Medulla oblongata (tissue), 1 donor: Measurements from ENCODE around the gene RABGAP1L.
A peak's percentile ranks its signal among the peaks of the same experiment; 100 is the strongest.

Experiments
- DNase-seq: peaks from one replicate; pipeline ENCODE4 v3.0.0-alpha.2; 2015; ENCODE audit errors: extremely low spot score

Gene RABGAP1L

DNA sequence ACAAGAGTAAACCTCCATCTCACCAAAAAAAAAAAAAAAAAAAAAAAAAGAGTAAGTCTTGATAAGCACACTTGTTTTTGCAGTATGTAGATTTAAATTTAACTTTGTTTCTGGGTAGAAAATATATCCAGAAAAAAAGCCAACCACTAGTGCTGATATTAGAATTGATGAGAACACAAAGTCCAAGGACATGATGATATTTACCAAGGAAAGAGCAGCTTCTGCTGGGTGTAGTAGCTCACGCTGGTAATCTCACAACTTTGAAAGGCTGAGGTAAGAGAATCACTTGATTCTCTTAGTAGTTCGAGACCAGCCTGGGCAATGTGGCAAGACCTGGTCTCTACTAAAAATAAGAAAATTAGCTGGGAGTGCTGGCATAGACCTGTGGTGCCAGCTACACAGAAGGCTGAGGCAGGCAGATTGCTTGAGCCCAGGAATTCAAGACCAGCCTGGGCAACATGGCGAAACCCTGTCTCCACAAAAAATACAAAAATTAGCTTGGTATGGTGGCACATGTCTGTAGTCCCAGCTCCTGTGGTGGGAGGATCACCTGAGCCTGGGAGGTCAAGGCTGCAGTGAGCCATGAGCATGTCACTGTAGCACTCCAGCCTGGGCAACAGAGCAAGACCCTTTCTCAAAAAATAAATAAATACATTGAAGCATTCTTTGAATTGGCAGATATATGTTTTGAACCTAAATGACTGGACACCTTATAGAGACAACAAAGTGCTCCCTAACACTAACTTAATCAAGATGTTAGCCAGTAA is 776.8 kb downstream of the RABGAP1L start:
- no peak for DNase-seq

DNA sequence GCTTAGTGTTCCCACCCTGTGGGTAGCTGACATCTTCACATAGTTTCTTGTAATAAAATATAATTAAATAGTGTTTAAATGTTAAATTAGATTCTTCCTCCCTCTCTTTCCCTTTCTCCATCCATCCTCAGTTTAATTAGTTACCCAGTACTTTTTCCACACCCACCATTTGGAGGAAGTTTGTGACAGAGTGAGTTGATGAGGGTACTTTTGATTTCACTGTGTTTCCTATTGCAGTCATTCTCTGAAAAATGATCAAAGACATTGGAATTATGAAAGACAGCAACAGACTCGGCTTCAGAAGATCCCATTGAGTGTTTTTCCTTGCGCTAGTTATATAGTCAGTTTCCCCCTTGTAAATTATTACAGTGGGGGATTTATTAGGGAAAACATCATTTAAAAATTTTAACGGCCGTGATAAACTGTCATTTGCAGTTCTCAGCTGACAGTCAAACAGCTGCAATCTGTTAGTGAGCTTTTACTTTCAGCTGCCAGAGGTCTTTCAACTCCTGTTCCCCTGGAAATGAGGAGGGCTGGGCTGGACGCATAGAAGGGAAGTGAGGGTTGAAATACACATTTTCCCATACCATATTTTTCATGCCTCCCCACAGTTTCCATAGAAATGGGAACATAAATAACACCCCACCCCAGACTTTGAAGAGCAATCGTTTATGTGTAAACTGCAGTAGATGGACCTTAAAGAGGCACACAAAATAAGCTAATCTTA is 779.1 kb downstream of the RABGAP1L start:
- DNase-seq, result no peak

DNA sequence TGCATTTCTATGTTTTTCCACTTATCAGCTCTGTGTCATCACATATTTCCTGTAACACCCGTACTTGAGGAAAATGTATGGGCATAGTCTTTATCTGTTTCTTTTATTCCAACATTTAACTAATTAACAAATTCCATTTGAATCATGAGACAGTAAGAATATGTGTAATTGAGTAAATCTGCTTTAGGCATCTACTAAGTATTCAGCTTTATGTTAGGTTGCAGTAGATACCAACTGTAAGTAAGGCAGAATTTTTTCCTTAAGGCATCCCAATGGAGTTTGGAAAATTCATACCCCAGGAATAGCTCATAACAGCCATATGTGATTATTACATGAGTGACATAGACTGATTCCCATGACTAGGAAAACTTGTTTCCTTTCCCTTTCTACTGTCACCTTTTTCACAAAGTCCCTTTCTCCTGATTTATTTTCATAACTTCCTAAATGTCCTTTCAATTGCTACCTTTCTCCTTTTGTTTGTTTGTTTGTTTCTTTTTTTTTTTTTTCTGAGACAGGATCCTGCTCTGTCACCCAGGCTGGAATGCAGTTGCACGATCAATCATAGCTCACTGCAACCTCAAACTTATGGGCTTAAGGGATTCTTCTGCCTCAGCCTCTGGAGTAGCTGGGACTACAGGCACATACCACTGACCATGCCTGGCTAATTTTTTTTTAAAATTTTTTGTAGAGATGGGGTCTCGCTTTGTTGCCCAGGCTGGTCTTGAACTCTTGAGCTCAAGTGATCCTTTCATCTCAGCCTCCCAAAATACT is 780.6 kb downstream of the RABGAP1L start:
- no peak for DNase-seq

DNA sequence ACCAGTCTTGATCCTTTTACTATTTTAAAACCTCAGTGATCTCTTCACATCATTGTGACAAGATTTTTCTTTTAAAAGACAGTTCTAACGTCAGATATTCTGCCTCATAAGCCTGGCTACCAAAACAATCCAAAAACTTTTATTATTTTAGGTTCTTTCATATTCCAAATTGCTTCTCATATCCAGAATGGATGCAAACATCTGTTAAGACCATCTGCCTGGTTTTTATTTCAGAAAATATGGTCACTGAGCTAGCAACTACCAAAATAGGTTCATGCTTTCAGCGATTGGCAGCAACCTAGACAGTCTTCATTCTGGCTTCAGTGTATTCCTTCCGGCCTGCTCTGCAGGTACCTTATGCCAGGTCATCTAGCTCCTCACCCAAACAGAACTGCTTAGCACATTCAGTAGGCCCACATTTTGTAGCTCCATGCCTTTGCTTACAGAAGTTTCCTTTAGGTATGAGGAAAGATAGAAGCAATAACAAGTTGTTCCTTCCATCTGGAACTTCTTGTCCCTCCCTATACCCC is 781.4 kb downstream of the RABGAP1L start:
- DNase-seq, result no peak

DNA sequence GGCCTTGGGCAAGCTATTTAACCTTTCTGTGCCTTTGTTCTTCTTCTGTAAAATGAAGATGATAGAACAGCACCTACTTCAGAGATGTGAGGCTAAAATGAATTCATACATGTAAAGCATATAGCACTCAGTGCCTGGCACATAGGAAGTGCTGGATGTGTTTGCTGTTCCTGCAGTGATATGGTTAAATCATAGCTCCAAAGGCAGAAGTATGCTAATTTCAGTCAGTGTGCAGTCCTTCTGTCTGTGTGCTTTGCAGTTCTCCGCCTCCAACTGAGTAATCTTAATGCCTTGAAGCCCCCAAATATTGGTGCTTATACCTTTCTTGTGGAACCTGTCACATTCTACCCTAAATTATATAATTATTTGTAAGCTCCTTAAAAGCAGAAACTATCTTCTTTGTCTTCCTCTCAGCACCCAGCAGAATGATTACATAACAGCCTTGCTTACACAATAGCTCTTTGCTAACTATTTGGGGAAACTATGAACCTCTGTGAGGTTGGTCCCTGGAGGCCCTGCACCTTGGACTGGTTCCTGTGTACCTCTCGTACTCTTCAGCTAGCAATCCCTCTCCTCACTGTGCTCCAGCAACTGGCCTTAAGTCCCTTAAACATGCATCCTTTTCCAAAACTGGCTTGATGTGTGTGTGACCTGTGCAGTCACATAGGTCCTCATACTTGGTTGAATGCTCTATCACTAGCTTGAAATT is 783.4 kb downstream of the RABGAP1L start:
- DNase-seq, result peak; percentile 80

DNA sequence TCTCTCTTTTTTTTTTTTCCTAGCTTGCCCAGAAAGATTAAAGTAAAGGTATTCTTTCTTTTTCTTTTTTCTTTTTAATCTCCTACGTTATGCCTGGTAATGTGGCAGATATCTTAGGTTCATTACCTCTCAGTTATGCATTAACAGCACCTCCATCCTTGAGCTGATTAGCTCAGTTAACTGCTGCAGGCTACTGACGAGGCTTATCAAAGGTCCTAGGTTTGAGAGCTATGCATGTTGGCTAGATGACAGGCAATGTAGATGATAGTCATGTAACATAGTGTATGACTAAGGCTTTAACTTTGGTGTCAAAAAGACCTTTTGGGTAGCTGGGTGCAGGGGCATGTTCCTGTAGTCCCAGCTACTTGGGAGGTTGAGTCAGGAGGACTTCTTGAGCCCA is 786.7 kb downstream of the RABGAP1L start:
- DNase-seq, result no peak

DNA sequence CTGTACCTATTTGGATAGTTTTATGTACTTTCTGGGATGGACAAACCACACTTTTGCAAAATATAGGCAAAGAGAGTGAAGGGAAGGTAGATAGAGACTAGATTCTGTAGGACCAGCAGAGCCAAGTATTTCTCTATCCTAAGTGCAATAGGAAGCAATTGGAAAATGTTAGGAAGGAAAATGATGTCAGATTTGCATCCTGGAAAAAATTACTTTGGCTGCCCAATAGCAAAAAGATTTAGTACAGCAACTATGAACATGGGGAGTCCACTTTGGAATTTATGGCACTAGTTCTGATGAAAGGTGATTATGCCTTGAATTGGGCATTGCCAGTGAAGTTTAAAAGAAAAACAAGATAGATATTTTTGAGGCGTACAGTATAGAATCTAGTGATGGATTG is 789.7 kb downstream of the RABGAP1L start:
- DNase-seq, result no peak

DNA sequence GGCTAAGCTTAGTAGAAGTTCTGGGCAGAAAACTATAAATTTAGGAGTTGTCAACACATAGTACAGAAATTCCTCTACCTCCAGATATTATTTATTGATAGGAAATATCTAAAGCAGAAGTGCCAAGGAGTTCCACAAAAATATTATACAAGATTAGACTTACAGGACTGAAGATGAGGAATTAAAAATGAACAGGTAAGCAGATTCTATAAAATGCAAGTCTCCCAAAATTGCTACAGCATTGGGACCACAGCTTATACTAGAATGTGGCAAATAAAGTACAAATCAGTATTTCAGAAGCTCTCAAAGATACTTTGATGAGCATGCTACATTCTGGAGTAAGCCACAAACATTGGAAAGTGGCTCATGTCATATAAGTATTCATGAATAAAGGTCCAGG is 790.3 kb downstream of the RABGAP1L start:
- DNase-seq, result no peak

DNA sequence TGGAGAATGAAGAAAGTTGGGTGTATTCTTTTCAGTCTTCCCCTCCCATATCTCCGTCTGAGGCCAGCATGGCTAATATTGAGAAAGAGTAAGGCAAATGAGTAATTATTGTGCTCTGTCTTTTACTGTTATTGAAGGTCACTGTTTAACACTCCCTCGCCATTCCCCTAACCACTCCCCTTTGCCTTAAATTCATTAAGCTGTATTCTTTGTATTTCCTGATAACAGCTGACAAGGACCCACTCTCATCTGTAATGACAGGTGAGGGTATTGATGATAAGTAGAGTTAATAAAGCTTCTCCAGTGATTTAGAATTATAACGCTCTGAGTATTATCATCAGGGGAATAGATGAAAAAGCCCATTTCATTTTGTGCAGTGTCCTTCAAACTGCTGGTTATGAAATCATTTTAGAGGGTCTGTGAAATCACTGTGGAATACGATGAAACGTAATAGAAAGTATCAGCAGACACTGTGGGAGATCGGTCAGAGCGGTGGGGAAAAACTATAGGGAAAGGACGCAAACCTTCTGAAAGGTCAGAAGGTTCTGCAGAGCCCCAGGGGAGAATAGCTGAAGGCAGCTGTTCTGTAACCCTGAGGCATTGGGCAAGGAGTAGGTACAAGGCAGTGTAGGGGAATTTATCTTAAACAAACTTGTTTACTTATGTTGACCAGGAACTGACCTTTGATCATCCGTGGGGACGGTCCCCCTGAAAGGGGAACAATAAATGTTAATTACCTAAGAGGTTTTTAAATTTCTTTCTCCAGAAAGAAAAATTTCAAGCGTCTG is 794.2 kb downstream of the RABGAP1L start:
- DNase-seq, result no peak

DNA sequence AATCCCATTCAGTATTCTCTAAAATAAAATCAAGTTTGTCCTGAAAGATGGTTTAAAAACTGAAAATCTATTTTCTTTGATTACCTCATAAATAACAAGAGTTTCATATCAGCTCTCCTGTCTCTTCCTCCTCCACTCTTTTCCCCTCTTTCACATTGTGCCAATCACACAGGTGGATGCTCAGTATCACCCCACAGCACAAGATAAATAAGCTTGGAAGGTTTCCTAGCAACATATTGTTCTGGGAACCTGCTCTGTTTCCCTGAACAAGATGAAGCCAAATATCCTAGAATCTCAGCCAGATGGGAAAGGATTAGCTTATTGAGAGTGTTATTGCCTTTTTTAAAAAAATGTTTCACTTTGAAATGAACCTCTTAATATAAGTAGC is 794.7 kb downstream of the RABGAP1L start:
- DNase-seq, result no peak

DNA sequence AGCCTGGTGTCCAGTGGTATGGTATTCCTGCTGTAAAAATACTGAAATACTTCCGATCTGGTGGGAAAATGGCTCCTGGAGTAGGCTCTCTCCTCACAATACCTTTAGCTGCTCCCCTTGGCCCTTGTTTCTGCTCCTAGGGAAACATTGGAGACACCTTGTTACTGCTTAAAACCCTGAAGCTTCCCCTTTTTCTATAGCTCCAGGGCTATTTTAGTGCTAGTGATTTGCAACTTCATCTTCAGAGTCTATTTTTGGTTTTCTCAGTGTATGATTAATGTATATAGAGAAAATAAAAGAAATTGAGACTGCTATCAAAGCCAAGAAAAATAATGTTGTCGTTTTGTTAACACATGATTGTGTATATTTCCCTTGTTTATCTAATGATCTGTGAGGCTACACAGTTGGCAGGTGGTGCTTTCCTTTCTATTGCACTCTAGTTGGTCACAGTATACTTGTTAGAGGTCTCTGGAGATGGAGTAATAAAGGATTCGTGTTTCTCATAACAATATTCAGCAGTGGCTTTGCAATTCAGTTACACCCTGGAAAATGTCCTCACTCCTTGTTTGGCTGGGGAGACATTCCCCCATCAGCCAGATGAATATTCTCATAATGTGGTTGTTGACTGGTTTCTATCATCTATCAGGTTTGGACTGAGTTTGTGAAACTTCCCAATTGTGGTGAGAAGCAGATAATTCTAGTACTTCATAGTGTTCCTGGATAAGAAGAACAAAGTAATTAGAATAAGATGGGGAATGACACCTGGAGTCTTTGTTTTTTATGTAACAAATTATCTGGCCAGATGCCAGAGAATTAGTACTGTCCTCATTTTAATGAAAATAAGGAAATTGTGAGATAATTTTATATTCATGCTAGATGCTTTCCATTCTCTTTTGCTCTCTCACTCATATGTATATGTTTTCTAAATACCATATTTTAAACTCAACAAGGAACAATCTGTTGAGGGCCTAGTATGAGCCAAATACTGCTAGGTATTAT is 795.6 kb downstream of the RABGAP1L start:
- DNase-seq, result no peak

DNA sequence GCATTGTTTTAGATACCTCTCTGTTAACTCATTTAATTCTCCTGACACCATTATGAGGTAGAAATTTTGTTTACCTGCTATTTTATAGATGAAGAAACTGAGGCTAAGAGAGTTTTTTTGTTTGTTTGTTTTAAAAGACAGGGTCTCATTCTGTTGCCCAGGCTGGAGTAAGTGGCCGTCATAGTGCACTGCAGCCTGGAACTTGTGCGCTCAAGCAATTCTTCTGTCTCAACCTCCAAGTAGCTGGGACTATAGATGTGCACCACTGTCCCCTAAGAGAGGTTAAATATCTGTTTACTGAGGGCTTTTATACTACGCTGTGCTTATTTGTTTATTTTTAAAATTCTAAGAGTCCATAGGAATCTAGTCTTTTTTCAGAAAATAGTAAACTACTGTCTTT is 796.8 kb downstream of the RABGAP1L start:
- DNase-seq, result no peak

DNA sequence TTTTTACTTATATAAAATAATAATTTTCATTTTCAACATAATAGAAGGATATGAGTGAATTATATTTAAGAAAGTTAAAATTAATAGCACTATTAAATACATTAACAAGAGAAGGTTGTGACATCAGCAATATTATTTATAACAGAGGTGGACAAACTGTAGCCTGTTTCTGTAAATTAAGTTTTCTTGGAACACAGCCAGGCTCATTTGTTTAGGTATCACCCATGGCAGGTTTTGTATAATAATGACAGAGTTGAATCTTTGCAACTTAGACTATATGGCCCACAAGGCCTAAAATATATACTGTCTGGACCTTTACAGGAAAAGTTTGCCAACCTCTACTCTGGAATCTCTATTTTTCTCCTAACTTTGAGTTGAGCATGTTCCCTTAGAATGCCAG is 797.7 kb downstream of the RABGAP1L start:
- DNase-seq, result no peak

DNA sequence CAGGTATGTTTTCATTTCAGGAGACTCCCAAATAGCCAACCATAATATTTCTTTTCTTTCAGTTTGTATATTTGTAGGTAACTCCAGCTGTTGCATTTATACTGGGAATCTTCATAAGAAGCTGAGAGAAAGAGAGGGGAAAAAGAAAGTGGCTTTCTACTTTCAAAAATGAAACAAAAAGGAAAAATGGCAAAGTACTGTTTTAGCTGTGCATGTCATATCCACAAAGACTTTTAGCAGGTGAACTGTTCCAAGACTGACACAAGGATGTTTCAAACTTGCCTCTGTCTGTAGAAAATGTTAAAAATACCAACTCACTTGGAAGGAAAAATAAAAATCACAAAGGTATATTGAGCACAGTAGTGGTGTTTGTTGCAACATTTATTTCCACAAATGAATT is 798.5 kb downstream of the RABGAP1L start:
- no peak for DNase-seq

DNA sequence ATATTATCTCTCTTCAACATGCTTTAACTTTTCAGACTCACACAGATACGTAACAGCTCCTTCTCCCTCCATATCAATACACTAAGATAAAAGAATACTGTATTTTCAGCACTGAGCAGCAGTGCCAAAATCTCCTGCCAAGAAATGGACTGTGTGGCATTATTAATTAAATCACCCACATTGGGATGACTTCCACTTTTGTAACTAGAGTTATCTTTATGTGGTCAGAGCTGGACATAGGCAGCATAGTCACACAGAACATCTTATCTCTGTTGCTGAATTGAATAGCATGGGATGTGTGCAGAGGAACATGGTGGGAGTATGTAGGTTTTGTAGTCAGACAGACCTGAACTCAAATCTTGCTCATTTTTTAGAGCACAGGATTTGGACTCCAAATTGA is 799.1 kb downstream of the RABGAP1L start:
- DNase-seq, result no peak

DNA sequence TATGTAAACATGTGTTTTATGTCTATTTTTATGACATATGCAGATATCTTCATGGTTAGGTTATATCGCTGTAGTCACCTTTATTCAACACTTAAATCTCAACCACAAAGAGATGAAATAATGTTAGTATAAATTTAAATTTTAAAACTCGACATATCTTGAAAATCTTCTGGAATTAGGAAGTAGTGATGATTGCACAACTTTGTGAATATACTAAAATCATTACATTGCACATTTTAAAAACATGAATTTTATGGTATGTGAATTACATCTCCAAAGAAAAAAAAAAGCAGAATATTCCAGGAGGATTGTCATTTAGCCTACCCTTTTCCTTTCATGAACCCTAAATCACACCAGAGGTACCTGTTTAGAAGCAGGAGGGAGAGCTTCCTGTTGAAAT is 801.0 kb downstream of the RABGAP1L start:
- DNase-seq, result no peak

DNA sequence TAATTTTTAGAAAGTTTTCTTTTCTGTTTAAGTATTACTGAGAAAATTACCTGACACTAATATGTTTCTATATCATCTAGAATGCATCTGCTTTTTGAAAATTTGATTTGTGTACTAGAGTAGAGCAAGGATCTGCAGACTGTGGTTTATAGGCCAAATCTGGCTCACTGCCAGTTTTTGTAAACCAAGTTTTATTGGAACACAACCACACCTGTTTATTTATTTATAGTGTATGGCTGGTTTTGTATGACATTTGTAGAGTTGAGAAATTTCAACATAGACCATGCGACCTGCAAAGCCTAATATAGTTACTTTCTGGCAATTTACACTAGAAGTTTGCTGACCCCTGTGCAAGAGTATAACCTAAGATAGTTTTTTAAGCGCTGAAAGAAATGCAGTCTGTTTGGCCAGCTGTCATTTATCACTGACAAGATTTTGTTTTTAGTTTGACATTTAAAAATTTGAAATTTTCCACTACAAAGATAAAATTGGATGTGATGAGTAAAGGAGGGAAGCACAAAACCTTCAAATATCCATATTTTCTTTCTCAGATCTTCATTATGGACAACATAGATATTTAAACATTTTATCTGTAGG is 804.3 kb downstream of the RABGAP1L start:
- DNase-seq, result no peak

DNA sequence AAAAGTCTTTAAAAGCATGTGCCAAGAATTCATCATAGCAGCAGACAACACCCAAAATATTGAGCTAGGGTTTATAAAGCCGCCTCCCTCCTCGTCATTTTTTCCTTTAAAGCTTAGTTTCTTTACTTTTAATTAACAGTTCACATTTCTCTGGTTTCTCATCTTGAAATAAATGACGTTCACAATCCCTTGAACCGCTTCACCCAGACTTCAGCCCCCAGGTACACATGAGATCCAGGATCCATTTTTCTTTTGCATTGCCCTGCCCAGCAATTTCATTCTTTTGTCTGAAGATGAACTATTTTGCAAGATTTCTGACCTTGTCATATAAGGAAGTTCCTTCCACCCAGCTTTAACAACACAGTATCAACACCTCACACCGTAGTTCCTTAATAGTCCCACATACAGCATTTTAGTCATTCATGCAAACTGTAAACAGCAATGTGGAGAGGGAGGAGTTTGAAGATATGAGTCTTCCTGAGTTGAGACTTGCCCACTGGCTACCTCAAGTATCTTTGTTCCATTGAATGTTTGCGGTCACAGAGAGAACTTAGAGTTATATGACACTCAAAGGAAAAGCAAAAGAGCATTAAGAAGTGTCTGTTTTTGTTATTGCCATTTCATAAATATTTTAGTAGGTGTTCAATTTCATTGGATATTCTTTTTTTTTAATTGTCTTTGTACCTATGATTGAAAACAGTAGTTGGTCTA is 805.1 kb downstream of the RABGAP1L start:
- peak; percentile 43 for DNase-seq

DNA sequence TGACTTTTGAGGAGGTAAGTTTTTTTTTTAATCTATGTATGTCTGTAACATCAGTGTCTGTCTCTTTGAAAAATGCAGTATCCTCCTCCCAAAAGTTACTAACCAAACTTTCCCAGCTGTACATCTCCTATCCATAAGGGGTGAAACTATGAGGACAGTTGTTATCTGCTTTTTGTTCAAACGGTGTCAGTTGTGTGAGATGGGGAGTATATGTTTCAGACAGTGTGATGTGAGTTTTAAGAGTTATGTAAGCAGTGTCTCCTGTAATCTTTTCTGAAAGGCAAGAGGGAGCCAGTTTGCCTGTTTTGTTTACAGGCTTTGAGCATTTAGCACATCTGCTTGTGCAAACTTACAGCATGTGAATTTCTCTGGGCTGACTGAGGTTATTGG is 805.6 kb downstream of the RABGAP1L start:
- peak; percentile 67 for DNase-seq
